ENCODE data around the gene TRIM22.
"Not testable (repeated sequence)": the region's sequence is repeated elsewhere in the genome, so short reads cannot be mapped to it uniquely, and the experiment has no call there.

The TRIM22 gene, protein sequence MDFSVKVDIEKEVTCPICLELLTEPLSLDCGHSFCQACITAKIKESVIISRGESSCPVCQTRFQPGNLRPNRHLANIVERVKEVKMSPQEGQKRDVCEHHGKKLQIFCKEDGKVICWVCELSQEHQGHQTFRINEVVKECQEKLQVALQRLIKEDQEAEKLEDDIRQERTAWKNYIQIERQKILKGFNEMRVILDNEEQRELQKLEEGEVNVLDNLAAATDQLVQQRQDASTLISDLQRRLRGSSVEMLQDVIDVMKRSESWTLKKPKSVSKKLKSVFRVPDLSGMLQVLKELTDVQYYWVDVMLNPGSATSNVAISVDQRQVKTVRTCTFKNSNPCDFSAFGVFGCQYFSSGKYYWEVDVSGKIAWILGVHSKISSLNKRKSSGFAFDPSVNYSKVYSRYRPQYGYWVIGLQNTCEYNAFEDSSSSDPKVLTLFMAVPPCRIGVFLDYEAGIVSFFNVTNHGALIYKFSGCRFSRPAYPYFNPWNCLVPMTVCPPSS

DNA sequence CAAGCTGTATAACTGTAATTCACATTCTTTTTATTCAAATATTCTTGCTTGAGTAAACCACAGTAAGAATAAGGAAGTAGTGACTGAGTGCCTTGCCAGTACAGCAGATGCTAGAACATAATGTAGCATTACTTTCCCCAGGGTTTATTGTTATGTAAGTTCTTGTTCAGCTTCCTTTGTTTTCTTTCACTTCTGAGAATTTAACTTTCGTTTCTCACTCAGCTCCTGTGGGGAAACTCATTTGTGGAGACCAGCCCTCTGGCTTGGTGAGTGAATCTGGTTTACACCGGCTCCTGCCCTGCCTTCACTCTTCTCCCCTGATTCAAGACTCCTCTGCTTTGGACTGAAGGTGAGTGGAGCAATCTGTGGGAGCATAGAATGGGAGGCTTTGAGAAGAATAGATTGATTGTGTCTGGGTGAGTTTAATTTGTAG is at the start of gene TRIM22:
TSS of gene TRIM22 (plus strand) at position 240 of the 433 bp plus-strand sequence. CDS start 6,443 bp downstream, outside the sequence.
- DNase-seq (ENCODE audit: extremely low spot score), result no peak
- TF ChIP-seq LEF1 (IDR thresholded peaks at IDR 0.05; ENCODE audit: borderline replicate concordance), result no peak
- TF ChIP-seq ELF4 (IDR thresholded peaks at IDR 0.05), result no peak
- TF ChIP-seq HDGF (IDR thresholded peaks at IDR 0.05; ENCODE audit: borderline replicate concordance), result no peak
- TF ChIP-seq, protein P1, sequence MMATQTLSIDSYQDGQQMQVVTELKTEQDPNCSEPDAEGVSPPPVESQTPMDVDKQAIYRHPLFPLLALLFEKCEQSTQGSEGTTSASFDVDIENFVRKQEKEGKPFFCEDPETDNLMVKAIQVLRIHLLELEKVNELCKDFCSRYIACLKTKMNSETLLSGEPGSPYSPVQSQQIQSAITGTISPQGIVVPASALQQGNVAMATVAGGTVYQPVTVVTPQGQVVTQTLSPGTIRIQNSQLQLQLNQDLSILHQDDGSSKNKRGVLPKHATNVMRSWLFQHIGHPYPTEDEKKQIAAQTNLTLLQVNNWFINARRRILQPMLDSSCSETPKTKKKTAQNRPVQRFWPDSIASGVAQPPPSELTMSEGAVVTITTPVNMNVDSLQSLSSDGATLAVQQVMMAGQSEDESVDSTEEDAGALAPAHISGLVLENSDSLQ (IDR thresholded peaks at IDR 0.05), result no peak
- TF ChIP-seq FOXA1 (IDR thresholded peaks at IDR 0.05), result no peak
- no peak for TF ChIP-seq CTBP1 (IDR thresholded peaks at IDR 0.05; ENCODE audit: borderline replicate concordance)
- TF ChIP-seq ZNF384 (IDR thresholded peaks at IDR 0.05), result no peak
- TF ChIP-seq SP1 (IDR thresholded peaks at IDR 0.05), result no peak
- TF ChIP-seq L3MBTL2 (conservative IDR thresholded peaks at IDR 0.05), result no peak
- no peak for TF ChIP-seq FOXK2 (IDR thresholded peaks at IDR 0.05)
- no peak for TF ChIP-seq BHLHE40 (IDR thresholded peaks at IDR 0.05; ENCODE audit: borderline replicate concordance)
- no peak for TF ChIP-seq TARDBP (IDR thresholded peaks at IDR 0.05)
- TF ChIP-seq FOXM1 (IDR thresholded peaks at IDR 0.05; ENCODE audit: borderline replicate concordance), result no peak
- no peak for TF ChIP-seq NFRKB (IDR thresholded peaks at IDR 0.05)
- TF ChIP-seq ARNT (IDR thresholded peaks at IDR 0.05), result no peak
- TF ChIP-seq SUZ12 (IDR thresholded peaks at IDR 0.05), result no peak
- POLR2A ChIA-PET, result no interaction called here
- CTCF ChIA-PET, result no interaction called here

DNA sequence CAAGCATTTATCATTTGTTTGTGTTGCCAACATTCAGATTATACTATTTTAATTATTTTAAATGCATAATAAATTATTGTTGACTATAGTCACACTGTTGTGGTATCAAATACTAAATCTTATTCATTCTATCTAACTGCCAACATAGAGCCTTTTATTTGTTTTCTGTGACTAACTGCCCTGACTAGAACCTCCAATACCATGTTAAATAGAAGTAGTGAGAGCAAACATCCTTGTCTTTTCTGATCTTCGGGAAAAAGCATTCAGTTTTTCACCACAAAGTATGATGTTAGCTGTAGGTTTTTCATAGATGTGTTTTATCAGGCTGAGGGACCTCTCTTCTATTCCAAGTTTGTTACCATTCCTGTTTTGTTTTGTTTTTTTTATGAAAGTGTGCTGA is 49.6 kb upstream of the TRIM22 start:
- TF ChIP-seq FOXM1 (IDR thresholded peaks at IDR 0.05; ENCODE audit: borderline replicate concordance) (no peak), HDGF (IDR thresholded peaks at IDR 0.05; ENCODE audit: borderline replicate concordance) (no peak), CTBP1 (IDR thresholded peaks at IDR 0.05; ENCODE audit: borderline replicate concordance) (no peak), LEF1 (IDR thresholded peaks at IDR 0.05; ENCODE audit: borderline replicate concordance) (no peak), ZNF384 (IDR thresholded peaks at IDR 0.05) (no peak), FOXA1 (IDR thresholded peaks at IDR 0.05) (no peak), NFRKB (IDR thresholded peaks at IDR 0.05) (no peak), ARNT (IDR thresholded peaks at IDR 0.05) (no peak), L3MBTL2 (conservative IDR thresholded peaks at IDR 0.05) (no peak), BHLHE40 (IDR thresholded peaks at IDR 0.05; ENCODE audit: borderline replicate concordance) (no peak), FOXK2 (IDR thresholded peaks at IDR 0.05) (no peak), ELF4 (IDR thresholded peaks at IDR 0.05) (no peak)
- DNase-seq (ENCODE audit: extremely low spot score), result no peak
- ChIA-PET CTCF (no interaction called here), POLR2A (no interaction called here)

DNA sequence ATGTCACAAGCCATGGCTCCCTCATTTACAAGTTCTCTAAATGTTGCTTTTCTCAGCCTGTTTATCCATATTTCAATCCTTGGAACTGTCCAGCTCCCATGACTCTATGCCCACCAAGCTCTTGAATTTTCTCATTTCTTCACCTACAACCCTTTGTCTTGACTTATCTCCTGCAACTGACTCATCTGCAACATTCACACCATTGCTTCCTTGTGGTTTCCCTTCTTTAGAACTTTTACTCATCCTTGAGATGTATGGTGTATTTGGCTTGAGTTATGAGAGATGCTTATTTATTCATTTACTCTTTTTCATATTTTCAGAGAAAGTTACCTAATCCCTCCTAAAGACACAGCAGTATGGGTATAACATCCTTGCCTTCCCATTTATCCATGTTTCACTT is 46.0 kb upstream of the TRIM22 start:
- TF ChIP-seq NFRKB (IDR thresholded peaks at IDR 0.05) (no peak), FOXM1 (IDR thresholded peaks at IDR 0.05; ENCODE audit: borderline replicate concordance) (no peak), FOXA1 (IDR thresholded peaks at IDR 0.05) (no peak), L3MBTL2 (conservative IDR thresholded peaks at IDR 0.05) (no peak), ZNF384 (IDR thresholded peaks at IDR 0.05) (no peak), LEF1 (IDR thresholded peaks at IDR 0.05; ENCODE audit: borderline replicate concordance) (no peak), HDGF (IDR thresholded peaks at IDR 0.05; ENCODE audit: borderline replicate concordance) (no peak), SP1 (IDR thresholded peaks at IDR 0.05) (no peak), FOXK2 (IDR thresholded peaks at IDR 0.05) (no peak), BHLHE40 (IDR thresholded peaks at IDR 0.05; ENCODE audit: borderline replicate concordance) (no peak)
- TF ChIP-seq, protein P1 (IDR thresholded peaks at IDR 0.05), result no peak
- no peak for DNase-seq (ENCODE audit: extremely low spot score)
- ChIA-PET POLR2A (no interaction called here), CTCF (no interaction called here)

DNA sequence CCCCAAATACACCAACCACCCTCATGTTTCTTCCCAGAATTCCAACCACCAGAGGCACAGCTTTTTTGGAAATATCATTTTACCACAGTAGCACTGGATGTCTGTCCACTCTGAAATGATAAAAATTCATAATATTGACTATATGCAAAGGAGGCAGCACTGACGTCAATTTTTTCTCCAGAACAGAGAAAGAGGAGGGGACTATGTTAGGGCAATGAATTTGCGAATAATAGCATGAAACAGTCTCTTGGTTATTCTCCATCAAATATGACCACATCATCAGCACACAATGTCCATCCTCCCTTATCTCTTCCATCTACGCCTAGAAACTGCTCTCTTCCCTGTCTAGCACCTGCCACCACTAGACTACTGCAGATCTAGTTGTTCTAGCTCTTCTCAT is 43.5 kb upstream of the TRIM22 start:
- ChIA-PET CTCF (no interaction called here), POLR2A (no interaction called here)
- DNase-seq (ENCODE audit: extremely low spot score), result no peak
- TF ChIP-seq L3MBTL2 (conservative IDR thresholded peaks at IDR 0.05) (no peak), CTBP1 (IDR thresholded peaks at IDR 0.05; ENCODE audit: borderline replicate concordance) (no peak), FOXM1 (IDR thresholded peaks at IDR 0.05; ENCODE audit: borderline replicate concordance) (no peak), ARNT (IDR thresholded peaks at IDR 0.05) (no peak), TARDBP (IDR thresholded peaks at IDR 0.05) (no peak), NFRKB (IDR thresholded peaks at IDR 0.05) (no peak), FOXK2 (IDR thresholded peaks at IDR 0.05) (no peak)
- TF ChIP-seq, protein P1 (IDR thresholded peaks at IDR 0.05), result no peak

DNA sequence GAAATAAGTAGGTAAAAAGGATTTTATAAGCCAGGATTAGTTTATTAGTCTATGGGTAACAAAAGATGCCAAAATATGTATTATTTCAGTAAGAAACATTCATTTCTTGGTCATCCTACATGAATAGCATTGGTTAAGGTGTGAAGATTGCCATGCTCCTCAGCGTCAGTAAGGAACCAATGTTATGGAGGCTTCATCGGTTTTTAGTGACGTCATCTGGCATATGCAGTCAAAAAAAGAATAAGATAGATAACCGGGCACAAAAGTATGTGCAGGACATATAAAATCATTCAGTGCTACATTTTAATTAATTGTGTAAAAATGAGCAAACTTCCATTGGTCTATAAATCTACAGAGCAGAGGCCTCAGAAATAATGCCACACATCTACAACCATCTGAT is 34.1 kb upstream of the TRIM22 start:
- DNase-seq (ENCODE audit: extremely low spot score), result no peak
- ChIA-PET POLR2A (no interaction called here), CTCF (no interaction called here)
- no peak for TF ChIP-seq CTBP1 (IDR thresholded peaks at IDR 0.05; ENCODE audit: borderline replicate concordance)
- TF ChIP-seq FOXM1 (IDR thresholded peaks at IDR 0.05; ENCODE audit: borderline replicate concordance), result no peak
- TF ChIP-seq SUZ12 (IDR thresholded peaks at IDR 0.05), result no peak
- no peak for TF ChIP-seq L3MBTL2 (conservative IDR thresholded peaks at IDR 0.05)

DNA sequence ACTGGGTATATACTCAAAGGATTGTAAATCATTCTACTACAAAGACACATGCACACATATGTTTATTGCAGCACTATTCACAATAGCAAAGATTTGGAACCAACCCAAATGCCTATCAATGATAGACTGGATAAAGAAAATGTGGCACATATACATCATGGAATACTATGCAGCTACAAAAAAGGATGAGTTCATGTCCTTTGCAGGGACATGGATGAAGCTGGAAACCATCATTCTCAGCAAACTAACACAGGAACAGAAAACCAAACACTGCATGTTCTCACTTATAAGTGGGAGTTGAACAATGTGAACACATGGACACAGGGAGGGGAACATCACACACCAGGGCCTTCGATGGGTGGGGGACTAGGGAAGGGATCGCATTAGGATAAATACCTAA is 32.6 kb upstream of the TRIM22 start:
- DNase-seq (ENCODE audit: extremely low spot score); CTCF ChIA-PET: not testable (repeated sequence)

More for the DNA sequence above, 32.6 kb upstream of the TRIM22 start:
- POLR2A ChIA-PET, result not testable (repeated sequence)

All from HEK293T (cell line).